H54 (cell line): Measurements from ENCODE around the gene MAP3K12.

ENCODE experiments used
- DNase-seq: peaks from one replicate; pipeline ENCODE4 v3.0.0; 2011; ENCODE audit warnings: low spot score, mixed read lengths; ENCODE audit not compliant: insufficient read length
- FAIRE-seq: peaks from 3 replicates; lab custom pipeline; 2011; peaks lifted over from hg19 to GRCh38; lab: Jason Lieb, UNC
- POLR2A ChIP-seq: IDR thresholded peaks from 2 replicates; pipeline ENCODE4 v1.6.1; 2011; ENCODE audit warnings: low read depth, mild to moderate bottlenecking, low read length

The MAP3K12 gene

GRCh38 chr12:53516758-53517455, 17.6 kb upstream of the MAP3K12 start:
- TF ChIP-seq POLR2A = no peak
- DNase-seq = no peak
- no peak for FAIRE-seq

DNA sequence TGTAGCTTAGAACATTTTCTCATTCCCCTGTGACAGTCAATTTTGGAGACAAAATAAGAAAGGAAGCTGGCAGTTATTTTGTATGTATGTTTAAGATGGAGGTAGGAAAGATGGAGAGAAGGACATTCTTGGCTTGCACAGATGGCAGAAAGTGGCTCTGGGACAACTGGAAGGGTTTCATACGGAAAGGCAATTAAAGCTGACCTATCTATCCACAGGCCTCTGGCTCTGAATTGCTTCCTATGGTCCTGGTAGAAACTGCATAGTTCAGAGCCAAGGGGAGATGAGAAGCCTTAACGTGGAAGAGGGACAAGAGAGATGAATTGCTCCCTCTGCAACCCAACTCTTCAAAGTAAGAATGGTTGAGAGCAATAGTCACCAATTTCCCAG, 16.0 kb upstream of the MAP3K12 start:
- FAIRE-seq (no peak), DNase-seq (no peak)
- TF ChIP-seq POLR2A = no peak

GRCh38 chr12:53514628-53515290, 15.5 kb upstream of the MAP3K12 start:
- DNase-seq = no peak
- no peak for FAIRE-seq
- no peak for TF ChIP-seq POLR2A

DNA sequence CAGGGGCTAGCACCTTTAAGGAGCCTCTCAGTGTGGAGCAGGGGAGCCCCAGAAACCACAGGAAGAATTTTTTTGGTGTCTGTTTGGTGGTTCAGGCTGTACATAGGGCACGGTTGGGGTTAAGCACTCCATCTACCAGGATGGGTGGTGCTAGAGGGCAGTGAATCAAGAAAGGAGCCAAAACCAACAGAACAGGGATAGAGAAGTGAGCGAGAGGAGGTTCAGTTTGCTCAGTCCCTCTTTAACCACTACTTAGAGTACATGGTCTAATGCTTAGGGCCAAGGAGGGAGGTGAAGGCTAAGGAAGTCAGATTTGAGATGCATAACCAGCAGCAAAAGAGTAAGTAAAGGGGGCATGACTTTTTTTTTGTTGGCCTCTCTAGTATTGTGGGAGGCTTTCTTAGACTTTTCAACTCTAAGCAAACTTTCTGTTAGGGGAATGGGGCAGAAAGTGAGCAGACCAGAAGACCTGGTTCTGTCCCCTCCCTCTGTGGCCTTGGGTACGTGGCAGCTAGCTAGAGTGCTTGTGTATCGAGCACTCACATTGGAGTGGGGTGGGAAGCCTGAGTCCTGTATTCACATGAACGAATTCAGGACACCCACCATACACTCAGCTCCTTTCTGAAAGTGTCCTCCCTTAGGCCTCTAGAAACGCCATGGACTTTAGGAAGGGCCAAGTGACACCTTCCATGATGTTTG, 14.6 kb upstream of the MAP3K12 start:
- no peak for FAIRE-seq

DNA sequence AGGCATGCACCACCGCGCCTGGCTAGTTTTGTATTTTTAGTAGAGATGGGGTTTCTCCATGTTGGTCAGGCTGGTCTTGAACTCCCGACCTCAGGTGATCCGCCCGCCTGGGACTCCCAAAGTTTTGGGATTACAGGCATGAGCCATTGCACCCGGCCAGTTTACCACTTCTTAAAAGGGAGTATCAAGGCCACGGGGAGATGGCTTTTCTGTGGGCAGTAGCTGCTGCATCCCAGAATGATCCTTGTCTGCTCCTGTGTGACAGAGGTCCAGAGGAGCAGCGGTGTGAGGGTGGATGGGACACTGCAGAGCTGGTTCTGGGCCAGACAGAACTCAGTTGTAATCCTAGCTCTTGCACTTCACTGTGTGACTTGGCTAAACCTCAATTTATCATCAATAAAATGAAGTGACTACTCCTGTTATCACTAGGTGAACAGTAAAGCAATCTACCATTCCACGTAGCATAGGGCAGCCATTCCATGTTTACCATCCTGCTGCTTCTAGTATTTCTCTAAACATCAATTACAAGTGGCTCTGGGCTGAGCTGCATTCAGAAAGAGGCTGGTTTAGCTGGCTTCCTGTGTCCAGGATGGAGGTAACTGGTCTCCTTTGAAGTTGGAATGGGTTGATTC, 11.0 kb upstream of the MAP3K12 start:
- no peak for TF ChIP-seq POLR2A
- no peak for FAIRE-seq
- DNase-seq = no peak

More for the DNA sequence above, 14.6 kb upstream of the MAP3K12 start:
- TF ChIP-seq POLR2A = no peak
- DNase-seq = no peak

GRCh38 chr12:53508534-53509170, 9.4 kb upstream of the MAP3K12 start:
- FAIRE-seq (peak; percentile 36), DNase-seq (peak; percentile 55)
- TF ChIP-seq POLR2A = no peak

DNA sequence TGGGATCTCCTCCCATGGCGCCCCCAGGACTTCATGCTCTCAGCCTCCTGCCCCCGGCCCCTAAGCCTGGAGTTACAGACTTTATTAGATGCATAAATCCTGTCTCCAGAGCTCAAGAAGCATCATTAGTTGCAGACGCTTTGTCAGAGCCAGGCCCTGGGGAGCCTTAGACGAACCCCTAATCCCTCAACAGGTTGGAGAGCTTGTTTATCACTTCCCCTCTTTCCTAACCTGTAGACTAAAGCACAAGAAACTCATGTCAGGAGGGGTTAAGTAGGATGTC, 8.3 kb upstream of the MAP3K12 start:
- DNase-seq = no peak
- FAIRE-seq = no peak

DNA sequence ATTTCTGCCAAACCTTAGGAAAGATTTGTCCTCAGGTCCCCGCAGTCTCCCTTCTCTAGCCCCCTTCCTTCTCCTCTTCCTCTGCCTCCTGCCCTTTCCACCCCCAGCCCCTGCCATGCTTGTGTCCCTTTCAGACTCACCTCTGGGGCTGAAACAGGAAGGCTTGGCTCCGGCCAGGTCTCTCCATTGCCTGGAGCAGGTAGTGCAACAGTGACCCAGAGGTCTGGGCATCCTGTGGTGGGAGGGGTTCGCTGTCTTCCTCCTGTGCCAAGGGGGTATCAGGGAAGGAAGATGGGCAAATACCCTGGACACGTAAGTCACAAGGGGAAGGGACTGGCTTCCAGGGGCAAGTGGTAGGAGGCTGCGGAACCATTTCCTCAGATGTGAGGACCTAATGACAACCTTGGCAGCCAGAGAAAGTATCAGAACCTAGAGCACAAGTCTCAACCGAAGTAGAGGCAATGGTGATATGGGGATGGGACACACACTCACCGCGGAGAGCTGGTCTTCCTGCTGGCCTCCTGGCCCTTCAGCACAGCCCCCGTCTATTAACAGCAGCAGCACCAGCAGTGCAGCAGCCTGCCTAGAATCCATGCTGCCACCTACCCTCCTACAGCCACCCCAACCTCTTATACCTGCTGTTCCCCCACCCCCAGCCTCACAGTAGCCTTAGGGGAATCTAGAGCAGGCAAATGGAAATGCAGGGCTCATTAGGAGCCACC, 7.8 kb upstream of the MAP3K12 start, which contains the start of gene NPFF:
TSS of gene NPFF (minus strand) at position 604 of the 722 bp plus-strand sequence. CDS start at position 594, 10 bp downstream.
- DNase-seq (no peak), FAIRE-seq (no peak)
- no peak for TF ChIP-seq POLR2A

More for the DNA sequence above, 8.3 kb upstream of the MAP3K12 start:
- TF ChIP-seq POLR2A = no peak

- no peak for TF ChIP-seq POLR2A
- no peak for DNase-seq
- no peak for FAIRE-seq
Measured at GRCh38 chr12:53506450-53506785, 7.2 kb upstream of the MAP3K12 start.

GRCh38 chr12:53505555-53506449, 6.5 kb upstream of the MAP3K12 start:
- no peak for TF ChIP-seq POLR2A
- FAIRE-seq = no peak
- DNase-seq = no peak

DNA sequence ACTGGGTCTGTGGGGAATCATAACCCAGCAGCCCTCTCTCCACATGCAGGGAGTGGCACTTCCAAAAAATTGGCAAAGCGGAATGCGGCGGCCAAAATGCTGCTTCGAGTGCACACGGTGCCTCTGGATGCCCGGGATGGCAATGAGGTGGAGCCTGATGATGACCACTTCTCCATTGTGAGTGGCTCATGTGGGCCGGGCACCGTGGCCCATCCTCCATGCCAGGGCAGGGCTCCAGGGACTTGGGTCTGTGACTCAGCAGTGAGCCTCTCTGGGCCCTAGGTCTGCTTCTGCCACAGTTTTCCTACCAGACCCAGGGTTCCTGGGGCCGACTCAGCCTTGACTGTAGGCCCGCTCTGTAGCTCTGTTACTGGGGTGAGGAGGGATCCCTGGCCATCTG, 5.8 kb upstream of the MAP3K12 start:
- FAIRE-seq = no peak
- DNase-seq = peak; percentile 60
- TF ChIP-seq POLR2A = no peak
